KBM-7 (cell line): ENCODE data around the gene TTLL3.
"Not testable (repeated sequence)": the region's sequence is repeated elsewhere in the genome, so short reads cannot be mapped to it uniquely, and the experiment has no call there.

ENCODE experiments used
- DNase-seq: peaks from one replicate; pipeline ENCODE4 v3.0.0-alpha.2; 2015
- in situ Hi-C: fragments of 300-500 bp; cut with MboI; formaldehyde crosslinking; loops from 2 replicates; pipeline ENCODE4 v1.14.3; 2020; ENCODE audit warnings: low sequenced_read_pairs, low pct_unique_long_range_greater_than_20kb, mixed read lengths

TTLL3 gene

GRCh38 chr3:9861626-9862130 lies 51.6 kb downstream of the TTLL3 start:
- in situ Hi-C loops = no loop called here
- DNase-seq = no peak

DNA sequence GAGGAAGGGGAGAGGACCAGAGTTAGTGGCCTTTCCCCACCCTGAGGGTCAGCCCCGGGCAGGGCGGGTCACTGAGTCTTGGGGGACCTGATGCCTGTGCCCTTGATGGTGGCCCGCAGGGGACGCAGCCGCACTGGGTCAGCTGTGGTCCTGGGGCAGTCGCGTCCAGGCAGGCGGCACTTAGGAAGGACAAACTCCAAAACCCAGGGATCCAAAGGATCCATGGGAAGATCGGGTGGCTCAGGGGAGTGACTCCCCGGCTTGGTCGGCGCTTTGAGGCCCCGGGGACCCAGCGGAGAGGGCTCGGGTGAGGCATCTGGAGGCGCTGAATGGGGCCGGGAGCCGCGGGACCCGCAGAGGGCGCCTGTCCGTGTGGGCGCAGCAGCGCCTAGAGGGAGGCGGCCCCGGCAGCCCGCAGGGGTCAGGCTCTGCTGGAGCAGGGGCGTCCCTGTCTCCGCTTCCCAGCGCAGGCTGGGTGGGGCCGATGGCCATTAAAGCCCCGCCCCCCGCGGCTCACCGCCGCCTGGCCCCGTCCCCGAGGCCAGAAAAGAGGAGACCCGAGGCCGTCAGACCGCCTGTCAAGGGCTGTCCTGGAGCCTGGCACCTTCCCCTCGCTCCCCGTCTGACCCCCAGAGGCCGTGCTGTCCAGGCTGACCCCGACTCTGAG lies 52.5 kb downstream of the TTLL3 start:
- in situ Hi-C loops = no loop called here
- DNase-seq = no peak

DNA sequence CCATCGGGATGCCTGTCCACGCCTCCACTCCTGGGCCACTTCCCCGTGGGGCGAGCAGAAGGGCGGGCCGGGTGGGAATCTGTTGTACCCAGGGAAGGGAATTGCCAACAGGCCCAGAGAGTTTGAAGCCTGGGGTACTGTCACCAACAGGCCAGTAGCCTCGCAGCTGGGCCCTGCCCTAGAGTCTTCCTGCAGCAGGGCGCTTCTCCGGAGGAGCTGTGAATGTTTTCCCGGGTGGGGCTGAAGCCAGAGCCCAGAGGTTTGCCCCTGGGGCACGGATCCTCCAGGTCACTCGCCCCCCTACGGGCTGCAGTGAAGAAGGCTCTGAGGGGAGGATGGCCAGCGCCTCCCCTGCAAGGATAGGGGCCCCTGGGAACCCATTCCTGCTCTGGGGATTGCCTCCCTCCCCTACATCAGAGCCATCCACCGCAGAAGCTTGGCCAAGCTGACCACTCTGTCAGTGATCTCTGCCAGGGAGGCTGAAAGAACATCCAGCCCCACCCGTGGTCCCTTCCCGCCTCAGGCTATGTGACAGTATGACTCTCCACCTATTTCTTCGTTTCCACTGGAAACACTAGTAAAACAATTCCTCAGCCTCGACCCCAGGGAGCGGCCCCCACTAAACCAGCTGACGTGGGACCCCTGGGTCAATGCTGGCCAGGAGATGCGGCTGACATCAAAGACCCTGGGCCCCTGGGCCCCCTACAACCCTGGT lies 53.2 kb downstream of the TTLL3 start:
- no peak for DNase-seq
- in situ Hi-C loops = no loop called here

GRCh38 chr3:9864200-9864927 lies 54.3 kb downstream of the TTLL3 start:
- in situ Hi-C loops = no loop called here
- DNase-seq = peak; percentile 51

GRCh38 chr3:9865125-9865637 lies 55.1 kb downstream of the TTLL3 start:
- DNase-seq, in situ Hi-C loops: not testable (repeated sequence)

- in situ Hi-C loops = no loop called here
- no peak for DNase-seq
These were observed 56.6 kb downstream of the TTLL3 start for GRCh38 chr3:9866639-9867038.

DNA sequence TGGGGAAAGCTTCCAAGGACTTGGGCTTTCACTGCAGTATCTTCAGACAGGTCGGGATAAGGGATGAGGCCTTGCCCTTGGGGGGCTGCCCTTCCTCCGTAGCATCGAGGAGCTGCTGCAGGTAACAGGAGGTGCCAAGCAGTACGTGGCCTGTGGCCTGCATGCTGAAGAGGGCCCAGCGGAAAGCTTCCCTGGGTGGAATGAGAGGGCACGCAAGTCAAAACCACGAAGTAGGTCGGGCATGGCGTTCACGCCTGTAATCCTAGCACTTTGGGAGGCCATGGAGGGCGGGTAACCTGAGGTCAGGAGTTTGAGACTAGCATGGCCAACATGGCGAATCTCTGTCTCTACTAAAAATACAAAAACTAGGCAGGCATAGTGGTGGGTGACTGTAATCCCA lies 57.0 kb downstream of the TTLL3 start:
- in situ Hi-C loops = no loop called here
- no peak for DNase-seq

DNA sequence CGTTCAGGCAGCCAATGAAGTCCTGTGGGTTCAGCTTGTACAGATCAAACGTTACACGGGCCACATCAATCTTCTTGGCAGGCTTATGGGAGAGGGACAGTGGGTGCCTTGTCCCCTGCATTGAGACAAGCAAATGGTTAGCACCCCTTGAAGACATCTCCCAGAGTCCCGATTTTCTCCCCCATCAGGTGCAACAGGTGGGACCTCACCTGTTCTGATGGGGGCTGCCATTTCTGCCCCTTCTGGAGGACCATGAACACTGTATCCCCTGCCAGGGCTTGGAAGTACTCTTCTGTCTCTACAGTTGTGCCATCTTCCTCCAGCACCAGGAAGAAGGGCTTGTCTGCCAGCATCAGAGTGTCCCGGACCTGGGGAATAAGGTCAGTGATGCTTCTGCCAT lies 59.9 kb downstream of the TTLL3 start:
- in situ Hi-C loops = no loop called here
- DNase-seq = no peak

- no peak for DNase-seq
- in situ Hi-C loops = no loop called here
These were observed 60.9 kb downstream of the TTLL3 start for GRCh38 chr3:9870978-9871377.

DNA sequence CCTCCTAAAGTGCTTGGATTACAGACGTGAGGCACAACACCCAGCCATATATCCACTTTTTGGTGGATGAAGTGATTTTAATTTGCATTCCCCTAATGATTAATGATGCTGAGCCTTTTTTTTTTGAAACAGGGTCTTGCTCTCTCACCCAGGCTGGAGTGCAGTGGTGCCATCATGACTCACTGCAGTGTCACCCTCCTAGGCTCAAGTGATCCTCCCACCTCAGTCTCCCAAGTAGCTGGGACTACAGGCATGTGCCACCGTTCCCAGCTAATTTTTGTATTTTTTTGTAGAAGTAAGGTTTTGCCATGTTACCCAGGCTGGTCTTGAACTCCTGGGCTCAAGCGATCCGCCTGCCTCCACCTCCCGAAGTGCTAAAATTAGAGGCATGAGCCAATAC lies 62.0 kb downstream of the TTLL3 start:
- in situ Hi-C loops, DNase-seq: not testable (repeated sequence)

- in situ Hi-C loops = no loop called here
- no peak for DNase-seq
These were observed 65.4 kb downstream of the TTLL3 start for GRCh38 chr3:9875448-9875847.

DNA sequence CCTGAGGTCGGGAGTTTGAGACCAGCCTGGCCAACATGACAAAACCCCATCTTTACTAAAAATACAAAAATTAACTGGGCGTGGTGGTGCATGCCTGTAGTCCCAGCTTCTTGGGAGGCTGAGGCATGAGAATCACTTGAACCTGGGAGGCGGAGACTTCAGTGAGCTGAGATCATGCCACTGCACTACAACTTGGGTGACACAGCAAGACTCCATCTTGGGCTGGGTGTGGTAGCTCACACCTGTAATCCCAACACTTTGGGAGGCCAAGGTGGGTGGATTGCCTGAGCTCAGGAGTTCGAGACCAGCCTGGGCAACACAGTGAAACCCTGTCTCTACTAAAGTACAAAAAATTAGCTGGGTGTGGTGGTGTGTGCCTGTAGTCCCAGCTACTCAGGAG lies 66.2 kb downstream of the TTLL3 start:
- in situ Hi-C loops, DNase-seq: not testable (repeated sequence)

DNA sequence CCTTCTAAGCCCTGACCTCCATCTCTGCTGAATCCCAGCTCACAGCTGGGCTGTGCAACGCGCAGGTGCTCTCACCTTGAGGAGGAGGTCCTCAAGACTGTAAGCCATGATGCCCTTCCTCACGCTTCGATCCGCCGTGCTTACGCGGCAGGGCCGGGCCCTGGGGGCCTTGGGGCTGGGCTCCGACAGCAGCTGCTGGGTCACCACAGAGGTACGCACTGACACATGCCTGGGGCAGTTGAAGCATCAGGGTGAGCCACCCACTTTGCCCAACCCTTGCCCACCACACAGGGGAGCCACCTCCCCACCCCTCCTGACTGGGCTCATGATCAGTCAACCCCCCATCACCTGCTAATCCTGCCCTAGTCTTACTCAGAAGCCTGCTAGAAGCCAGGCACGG lies 66.9 kb downstream of the TTLL3 start:
- in situ Hi-C loops = no loop called here
- no peak for DNase-seq

DNA sequence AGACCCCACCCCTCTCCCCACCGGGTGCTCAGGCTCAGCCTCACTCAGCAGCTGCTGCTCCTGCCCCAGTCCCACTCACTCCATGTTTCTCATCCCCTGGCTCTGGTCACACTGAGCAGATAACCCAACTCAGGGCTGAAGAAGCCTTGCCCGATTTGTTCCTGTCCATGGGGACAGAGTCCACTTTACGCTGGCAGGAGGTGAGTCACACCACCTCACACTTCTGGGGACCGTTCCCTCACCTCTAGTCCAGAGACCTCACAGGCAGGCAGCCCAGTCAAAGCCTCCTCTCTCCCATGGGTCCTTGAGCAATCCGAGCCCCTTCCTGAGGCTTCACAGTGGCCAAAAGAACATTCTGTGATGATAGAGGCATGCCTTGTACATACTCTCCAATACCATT lies 68.6 kb downstream of the TTLL3 start:
- DNase-seq = no peak
- in situ Hi-C loops = no loop called here

DNA sequence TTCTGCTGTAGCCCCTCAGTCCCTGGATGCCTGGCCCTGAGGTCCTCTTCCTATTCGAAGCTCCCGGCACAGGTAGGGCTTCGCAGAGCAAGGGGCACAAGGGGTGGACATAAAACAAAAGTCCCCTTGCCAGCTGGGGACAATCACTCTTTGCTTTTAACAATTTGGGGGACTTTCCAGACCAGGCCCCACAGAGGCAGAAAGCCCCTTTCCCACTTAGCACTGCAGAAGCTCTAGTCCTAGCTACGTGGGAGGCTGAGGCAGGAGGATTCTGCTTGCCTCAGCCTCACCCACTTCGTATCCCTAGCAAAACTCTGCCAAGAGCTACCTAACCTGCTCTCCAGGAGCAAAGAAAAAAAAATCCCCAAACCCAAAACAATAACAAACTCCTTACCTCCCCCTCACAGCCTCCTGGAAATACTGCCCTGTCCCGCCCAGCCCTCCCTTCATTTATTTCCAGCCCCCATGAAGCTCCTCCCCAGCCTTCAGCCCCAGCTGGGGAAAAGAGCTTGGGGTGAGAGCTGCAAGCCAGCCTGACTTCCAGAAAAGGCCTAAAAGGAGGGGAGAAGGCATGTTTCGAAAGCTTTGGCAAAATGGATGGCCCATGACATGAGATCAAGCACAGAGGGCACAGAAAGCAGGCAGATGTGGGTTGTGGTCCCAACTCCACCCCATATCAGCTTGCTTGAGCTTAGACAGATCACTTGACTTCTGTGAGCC lies 69.9 kb downstream of the TTLL3 start, which contains the start of gene CIDEC:
Gene CIDEC (minus strand): TSS at position 424 of the 720 bp plus-strand sequence. CDS start 1,767 bp downstream, outside the sequence.
- no peak for DNase-seq
- in situ Hi-C loops = no loop called here

DNA sequence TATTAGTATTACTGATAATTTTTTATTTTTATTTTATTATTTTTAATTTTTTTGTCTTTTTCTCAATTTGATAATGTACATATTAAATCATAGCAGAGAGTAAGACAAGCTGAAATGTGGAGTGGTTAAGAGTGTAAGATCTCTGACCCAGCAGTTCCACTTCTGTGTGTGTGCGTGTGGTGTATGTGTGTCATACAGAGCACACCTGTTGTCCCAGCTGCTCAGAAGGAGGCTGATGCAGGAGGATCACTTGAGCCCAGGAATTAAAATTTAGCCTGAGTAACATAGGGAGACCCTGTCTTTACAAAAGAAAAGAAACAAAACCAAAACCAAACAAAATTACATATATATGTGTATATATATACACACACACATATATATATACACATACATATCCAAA lies 71.4 kb downstream of the TTLL3 start:
- in situ Hi-C loops = no loop called here
- DNase-seq = no peak

DNA sequence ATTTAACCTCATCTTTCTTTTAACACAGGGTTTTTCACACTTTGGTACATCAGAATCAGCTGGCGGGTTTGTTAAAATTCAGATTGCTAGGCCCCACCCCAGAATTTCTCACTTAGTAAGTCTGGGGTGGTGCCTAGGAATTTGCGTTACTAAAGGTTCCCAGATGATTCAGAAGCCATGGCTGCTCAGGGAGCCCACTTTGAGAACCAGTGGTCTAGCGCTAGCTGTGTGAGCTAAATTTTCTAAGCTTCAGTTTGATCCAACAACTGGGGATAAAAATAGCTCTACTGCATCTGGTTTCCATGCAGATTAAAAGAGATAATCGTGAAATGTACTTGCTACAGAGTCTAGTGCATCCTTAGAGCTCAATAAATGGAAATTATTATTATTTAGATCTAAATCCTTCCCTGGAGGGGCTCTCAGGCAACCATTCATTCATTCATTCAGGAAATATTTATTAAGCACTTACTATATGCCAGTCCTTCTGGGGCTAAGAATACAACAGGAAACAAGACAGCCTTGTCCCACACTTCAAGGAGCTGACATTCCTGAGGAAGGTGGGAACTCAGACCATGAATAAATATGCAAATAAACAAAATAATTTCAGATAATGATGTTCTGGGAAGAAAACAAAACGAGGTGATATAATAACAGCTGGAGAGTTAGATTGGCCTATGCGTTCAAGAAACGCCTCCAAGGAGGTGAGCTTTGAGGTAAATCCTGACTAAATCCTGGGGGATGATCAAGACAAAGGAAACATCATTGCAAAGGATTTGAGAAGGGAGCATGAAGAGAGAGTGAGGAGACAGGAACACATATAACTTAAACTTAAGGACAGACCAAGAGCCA lies 73.9 kb downstream of the TTLL3 start:
- DNase-seq = no peak
- in situ Hi-C loops = no loop called here

- DNase-seq = no peak
- in situ Hi-C loops = no loop called here
These were observed 74.6 kb downstream of the TTLL3 start for GRCh38 chr3:9884555-9885165.
